CD8-positive, alpha-beta memory T cell (primary cell): ENCODE measurements around the gene TLR9. TPM values are rescaled to one million over a fixed set of nuclear protein-coding genes. Genes with fewer than 3 reads are reported as not detected.
A peak's percentile ranks its signal among the peaks of the same experiment; 100 is the strongest.
"Not testable (repeated sequence)": the region's sequence is repeated elsewhere in the genome, so short reads cannot be mapped to it uniquely, and the experiment has no call there.

ENCODE experiments used
- CTCF ChIA-PET: fragments of 350-600 bp; sonication (Branson Sonifier 250); formaldehyde crosslinking; loops from one replicate; lab custom pipeline; 2021; ENCODE audit warnings: antibody characterized with exemption; lab: Charles Lee
- POLR2A ChIA-PET: fragments of 350-600 bp; sonication (Branson Sonifier 250); formaldehyde crosslinking; loops from one replicate; lab custom pipeline; 2021; ENCODE audit warnings: antibody characterized with exemption; lab: Charles Lee
- DNase-seq, 5 donors: peaks; one replicate each; pipeline versions ENCODE4 v3.0.0 to v3.0.0-alpha.2; 2020 to 2022; ENCODE audit warnings: mixed read lengths in 1 of 5
- H3K27ac ChIP-seq: one replicate; pipeline ENCODE4 v1.7.0; 2013; ENCODE audit warnings: low read depth, mild to moderate bottlenecking, low read length, moderate library complexity
- H3K27me3 ChIP-seq: 2 replicates; pipeline ENCODE4 v1.7.0; 2013; ENCODE audit warnings: low read length, mild to moderate bottlenecking; ENCODE audit not compliant: insufficient read depth, poor library complexity, severe bottlenecking
- H3K36me3 ChIP-seq: 2 replicates; pipeline ENCODE4 v1.7.0; 2013; ENCODE audit warnings: mild to moderate bottlenecking, low read length, moderate library complexity; ENCODE audit not compliant: insufficient read depth
- H3K4me1 ChIP-seq: 2 replicates; pipeline ENCODE4 v1.7.0; 2013; ENCODE audit warnings: mild to moderate bottlenecking, low read length, moderate library complexity; ENCODE audit not compliant: insufficient read depth
- H3K4me3 ChIP-seq: 2 replicates; pipeline ENCODE4 v1.7.0; 2013; ENCODE audit warnings: mild to moderate bottlenecking, low read length
- H3K9me3 ChIP-seq: 2 replicates; pipeline ENCODE4 v1.7.0; 2013; ENCODE audit warnings: mild to moderate bottlenecking, low read length
- H3K27ac Mint-ChIP-seq, 8 donors: one replicate each; pipeline ENCODE4 v1.8.0; 2020 to 2021; ENCODE audit warnings: mixed read lengths in 8 of 8, mild to moderate bottlenecking in 6 of 8, inconsistent platforms in 3 of 8, moderate library complexity in 3 of 8
- H3K27me3 Mint-ChIP-seq, 2 donors: one replicate each; pipeline ENCODE4 v1.8.0; 2020 to 2021; ENCODE audit warnings: mixed read lengths in 2 of 2, mild to moderate bottlenecking in 1 of 2, moderate library complexity in 1 of 2
- H3K36me3 Mint-ChIP-seq, 3 donors: one replicate each; pipeline ENCODE4 v1.8.0; 2020 to 2021; ENCODE audit warnings: mixed read lengths in 3 of 3, inconsistent platforms in 1 of 3, mild to moderate bottlenecking in 1 of 3
- H3K4me1 Mint-ChIP-seq, 3 donors: one replicate each; pipeline ENCODE4 v1.8.0; 2020 to 2021; ENCODE audit warnings: mixed read lengths in 3 of 3, inconsistent platforms in 1 of 3, mild to moderate bottlenecking in 1 of 3
- H3K4me3 Mint-ChIP-seq, 7 donors: one replicate each; pipeline ENCODE4 v1.8.0; 2020 to 2021; ENCODE audit warnings: mixed read lengths in 7 of 7, mild to moderate bottlenecking in 6 of 7, moderate library complexity in 4 of 7, inconsistent platforms in 2 of 7
- H3K9me3 Mint-ChIP-seq, 5 donors: one replicate each; pipeline ENCODE4 v1.8.0; 2020 to 2022; ENCODE audit warnings: mixed read lengths in 5 of 5, mild to moderate bottlenecking in 3 of 5, moderate library complexity in 2 of 5, inconsistent platforms in 1 of 5
- polyA plus RNA-seq: library from polyadenylated mRNA; unstranded; fragments of 300-500 nt; fragmentation: Illumina TruSeq; gene quantifications from one replicate; pipeline ENCODE4 v1.2.3, GENCODE V29; 2021
- total RNA-seq, 2 experiments: library from RNA; stranded (reverse); gene quantifications; one replicate each; pipeline ENCODE4 v1.2.3, GENCODE V29; 2021

TLR9 gene
- total RNA-seq (under 1 TPM; 0.16 to 0.22 TPM), polyA plus RNA-seq (0.16 TPM)

- H3K27me3 Mint-ChIP-seq = no peaks in the 10 kb centered on the region
- peaks cover 9% of the 10 kb centered on the region for H3K36me3 ChIP-seq
- peak within 1 kb of the TSS in 6 of 7 donors; percentile 8 to 56 (median 33) for H3K4me3 Mint-ChIP-seq
- peaks cover 64% of the 10 kb centered on the region for H3K4me1 ChIP-seq
- no peak within 1 kb of the TSS for H3K27ac ChIP-seq
- ChIA-PET CTCF (interaction anchor here (3.6 to 7.3 kb wide), 2 partner anchors 12 to 114 kb away, joined by 21 to 68 read pairs; partner anchors contain the start of gene TWF2), POLR2A (no interaction called here)
- peaks cover 0 to 33% (median under 1%) of the 10 kb centered on the region in 3 donors for H3K36me3 Mint-ChIP-seq
- peak within 1 kb of the TSS; percentile 56 to 91 (median 75) for H3K27ac Mint-ChIP-seq
- peak in 1 of 5 donors; percentile 49 for DNase-seq
- H3K4me3 ChIP-seq = peak within 1 kb of the TSS; percentile 39
- H3K4me1 Mint-ChIP-seq = peaks cover 50 to 73% (median 50%) of the 10 kb centered on the region in 3 donors
- no peaks in the 10 kb centered on the region for H3K9me3 Mint-ChIP-seq
- H3K9me3 ChIP-seq = no peaks in the 10 kb centered on the region
- no peaks in the 10 kb centered on the region for H3K27me3 ChIP-seq
Measured at GRCh38 chr3:52225452-52226228, at the start of gene TLR9. Gene TLR9, minus strand, starts transcription at chr3:52225645. Its CDS starts 116 bp downstream, at chr3:52225529.

GRCh38 chr3:52274781-52275180, 49.3 kb upstream of the TLR9 start:
- H3K27me3 Mint-ChIP-seq, H3K36me3 ChIP-seq, H3K9me3 ChIP-seq, H3K9me3 Mint-ChIP-seq, POLR2A ChIA-PET, H3K27me3 ChIP-seq: not testable (repeated sequence)
- Histone ChIP-seq H3K4me1 (peaks cover 62% of the 10 kb centered on the region), H3K4me3 (peak overlapping the region; percentile 35), H3K27ac (peak overlapping the region; percentile 84)
- peaks cover 0 to 73% (median 10%) of the 10 kb centered on the region in 3 donors for H3K36me3 Mint-ChIP-seq
- peaks cover 63 to 82% (median 72%) of the 10 kb centered on the region in 3 donors for H3K4me1 Mint-ChIP-seq
- H3K4me3 Mint-ChIP-seq = peak overlapping the region; percentile 89 to 100 (median 95)
- CTCF ChIA-PET = interaction anchor here (1.2 to 2.0 kb wide), 2 partner anchors 22 to 54 kb away, joined by 4 to 6 read pairs; no protein-coding TSS in a partner anchor
- peak overlapping the region; percentile 85 to 99 (median 93) for H3K27ac Mint-ChIP-seq
- DNase-seq = peak in 1 of 5 donors; percentile 21

GRCh38 chr3:52272831-52273230, 47.4 kb upstream of the TLR9 start:
- H3K27me3 Mint-ChIP-seq = peaks cover 0 to 2% of the 10 kb centered on the region in 2 donors

GRCh38 chr3:52272172-52272571, 46.7 kb upstream of the TLR9 start:
- peak overlapping the region; percentile 49 for H3K4me3 ChIP-seq
- not testable (repeated sequence) for H3K27me3 Mint-ChIP-seq, H3K27ac ChIP-seq, H3K27me3 ChIP-seq, DNase-seq, H3K9me3 ChIP-seq, H3K9me3 Mint-ChIP-seq
- H3K27ac Mint-ChIP-seq = peak overlapping the region; percentile 90 to 99 (median 94)
- peak overlapping the region; percentile 79 to 99 (median 89) for H3K4me3 Mint-ChIP-seq
- H3K4me1 Mint-ChIP-seq = peaks cover 72 to 89% (median 83%) of the 10 kb centered on the region in 3 donors
- ChIA-PET CTCF (interaction anchor here (0.7 to 4.7 kb wide), 9 partner anchors 9 to 50 kb away, joined by 3 to 22 read pairs (median 6); no protein-coding TSS in a partner anchor), POLR2A (interaction anchor here (0.7 to 2.1 kb wide), 8 partner anchors 10 to 52 kb away, joined by 3 to 9 read pairs (median 4); partner anchors contain the start of genes GLYCTK and TWF2)
- peaks cover 19% of the 10 kb centered on the region for H3K36me3 ChIP-seq
- H3K4me1 ChIP-seq = peaks cover 76% of the 10 kb centered on the region
- peaks cover 9 to 84% (median 20%) of the 10 kb centered on the region in 3 donors for H3K36me3 Mint-ChIP-seq

More at GRCh38 chr3:52272831-52273230, 47.4 kb upstream of the TLR9 start:
- Mint-ChIP-seq H3K9me3 (no peaks in the 10 kb centered on the region), H3K27ac (peak overlapping the region; percentile 85 to 99 (median 93)), H3K4me3 (peak overlapping the region; percentile 89 to 100 (median 95)), H3K36me3 (peaks cover 5 to 83% (median 15%) of the 10 kb centered on the region in 3 donors), H3K4me1 (peaks cover 65 to 84% (median 76%) of the 10 kb centered on the region in 3 donors)
- DNase-seq = no peak
- no peaks in the 10 kb centered on the region for H3K27me3 ChIP-seq
- peaks cover 69% of the 10 kb centered on the region for H3K4me1 ChIP-seq
- no peaks in the 10 kb centered on the region for H3K9me3 ChIP-seq
- H3K36me3 ChIP-seq = peaks cover 12% of the 10 kb centered on the region
- H3K4me3 ChIP-seq = peak overlapping the region; percentile 35
- ChIA-PET CTCF (interaction anchor here (0.7 to 3.9 kb wide), 6 partner anchors 8 to 51 kb away, joined by 3 to 13 read pairs (median 6); no protein-coding TSS in a partner anchor), POLR2A (interaction anchor here (0.7 to 1.8 kb wide), 4 partner anchors 9 to 51 kb away, joined by 3 to 5 read pairs (median 3); partner anchors contain the start of gene TWF2)
- H3K27ac ChIP-seq = peak overlapping the region; percentile 25

DNA sequence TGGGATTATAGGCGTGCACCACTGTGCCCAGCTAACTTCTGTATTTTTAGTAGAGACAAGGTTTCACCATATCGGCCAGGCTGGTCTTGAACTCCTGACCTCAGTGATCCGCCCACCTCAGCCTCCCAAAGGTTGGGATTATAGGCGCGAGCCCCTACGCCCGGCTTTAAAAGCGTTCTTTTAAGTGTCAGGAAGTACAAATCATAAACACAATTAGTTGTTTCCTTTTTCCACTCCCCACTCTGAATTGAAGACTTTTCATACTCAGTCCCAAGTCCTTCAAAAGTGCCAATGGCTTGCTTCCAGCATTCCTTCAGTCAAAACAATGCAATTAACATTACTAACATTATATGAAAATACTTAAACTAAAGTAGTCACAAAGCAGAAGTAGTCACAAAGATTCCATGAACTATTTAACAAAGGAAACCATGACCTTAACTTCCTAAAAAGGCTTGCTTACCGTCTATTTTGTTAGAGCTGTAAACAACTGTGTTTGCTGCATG, 44.9 kb upstream of the TLR9 start:
- ChIA-PET CTCF (interaction anchor here (1.4 to 4.7 kb wide), 10 partner anchors 9 to 50 kb away, joined by 4 to 22 read pairs (median 5); partner anchors contain the start of gene WDR82), POLR2A (interaction anchor here (1.0 to 2.1 kb wide), 3 partner anchors 9 to 48 kb away, joined by 3 to 9 read pairs (median 4); no protein-coding TSS in a partner anchor)
- Histone ChIP-seq H3K36me3 (peaks cover 35% of the 10 kb centered on the region), H3K27ac (no peak overlapping the region), H3K4me3 (peak overlapping the region; percentile 49), H3K4me1 (peaks cover 87% of the 10 kb centered on the region), H3K9me3 (no peaks in the 10 kb centered on the region), H3K27me3 (no peaks in the 10 kb centered on the region)
- Mint-ChIP-seq H3K9me3 (no peaks in the 10 kb centered on the region), H3K36me3 (peaks cover 20 to 86% (median 25%) of the 10 kb centered on the region in 3 donors), H3K27me3 (no peaks in the 10 kb centered on the region), H3K27ac (peak overlapping the region; percentile 90 to 99 (median 94)), H3K4me1 (peaks cover 74 to 89% (median 82%) of the 10 kb centered on the region in 3 donors), H3K4me3 (peak overlapping the region; percentile 79 to 99 (median 89))
- peak in 1 of 5 donors; percentile 41 for DNase-seq

DNA sequence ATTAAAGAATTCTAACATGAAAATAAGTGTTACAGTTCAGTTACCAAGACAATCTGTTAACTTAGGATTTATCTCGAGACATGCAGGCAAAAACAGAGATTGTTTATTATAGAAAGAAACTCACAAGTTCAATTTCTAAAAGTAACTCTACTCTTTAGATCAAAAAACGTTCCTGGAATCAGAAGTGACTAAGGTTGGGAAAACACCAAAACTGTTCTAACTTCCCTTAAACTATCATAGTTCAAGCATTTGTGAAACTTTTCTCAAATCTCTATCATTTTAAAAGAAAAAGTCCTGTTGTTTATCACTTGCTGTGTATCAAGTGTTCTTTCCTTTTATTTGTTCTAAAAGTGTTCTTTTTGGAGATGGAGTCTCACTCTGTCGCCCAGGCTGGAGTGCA, 44.3 kb upstream of the TLR9 start:
- POLR2A ChIA-PET = no interaction called here
- no peak overlapping the region for H3K4me3 ChIP-seq

DNA sequence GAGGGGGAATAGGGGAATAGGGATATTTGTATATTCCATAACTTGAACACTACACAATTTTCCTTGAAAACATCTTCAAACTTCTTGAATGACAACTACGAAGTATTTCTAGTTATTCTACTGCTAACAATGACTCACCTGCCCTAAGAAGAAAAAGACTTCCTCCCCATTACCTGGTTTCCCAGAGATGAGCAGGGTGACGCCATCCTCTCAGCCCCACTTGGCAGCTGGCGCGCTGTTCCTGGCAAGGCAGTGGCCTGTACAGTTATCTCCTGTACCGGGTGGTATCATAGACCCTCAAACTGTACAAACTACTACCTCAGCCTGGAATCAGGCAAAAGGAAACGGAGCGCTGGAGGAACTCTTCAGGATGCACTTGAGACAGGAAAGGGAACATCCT, 42.6 kb upstream of the TLR9 start:
- Mint-ChIP-seq H3K4me1 (peaks cover 71 to 87% (median 79%) of the 10 kb centered on the region in 3 donors), H3K27me3 (no peaks in the 10 kb centered on the region), H3K27ac (peak overlapping the region in 7 of 8 donors; percentile 42 to 93 (median 90)), H3K4me3 (peak overlapping the region in 3 of 7 donors; percentile 31 to 50 (median 38)), H3K36me3 (peaks cover 35 to 91% (median 35%) of the 10 kb centered on the region in 3 donors), H3K9me3 (no peaks in the 10 kb centered on the region)
- ChIA-PET CTCF (interaction anchor here (1.8 to 4.7 kb wide), 2 partner anchors 10 to 15 kb away, joined by 6 to 22 read pairs; partner anchors contain the start of gene WDR82), POLR2A (interaction anchor here (2.1 kb wide), 1 partner anchor 9 kb away, joined by 5 read pairs; no protein-coding TSS in a partner anchor)
- Histone ChIP-seq H3K36me3 (peaks cover 52% of the 10 kb centered on the region), H3K4me1 (peaks cover 84% of the 10 kb centered on the region), H3K27ac (no peak overlapping the region), H3K27me3 (no peaks in the 10 kb centered on the region), H3K9me3 (no peaks in the 10 kb centered on the region), H3K4me3 (no peak overlapping the region)
- DNase-seq = peak in 1 of 5 donors; percentile 54

More for the DNA sequence above, 44.3 kb upstream of the TLR9 start:
- Histone ChIP-seq H3K4me1 (peaks cover 84% of the 10 kb centered on the region), H3K27me3 (no peaks in the 10 kb centered on the region), H3K27ac (no peak overlapping the region), H3K36me3 (peaks cover 35% of the 10 kb centered on the region), H3K9me3 (no peaks in the 10 kb centered on the region)
- Mint-ChIP-seq H3K27me3 (no peaks in the 10 kb centered on the region), H3K4me3 (peak overlapping the region; percentile 79 to 99 (median 89)), H3K27ac (peak overlapping the region; percentile 90 to 99 (median 94)), H3K36me3 (peaks cover 20 to 88% (median 25%) of the 10 kb centered on the region in 3 donors), H3K4me1 (peaks cover 73 to 87% (median 78%) of the 10 kb centered on the region in 3 donors), H3K9me3 (no peaks in the 10 kb centered on the region)
- no peak for DNase-seq
- CTCF ChIA-PET = interaction anchor here (1.0 to 4.7 kb wide), 5 partner anchors 9 to 49 kb away, joined by 3 to 22 read pairs (median 5); partner anchors contain the start of gene WDR82
